GM23338 (cell line): ENCODE data around the gene APOL6. TPM values are rescaled to one million over a fixed set of nuclear protein-coding genes. Genes with fewer than 3 reads are reported as not detected.

Experiments
- ATAC-seq: fragments of 200-7000 bp; cut with Tn5 transposase; 3 replicates; pipeline ENCODE4 v1.9.1; 2020
- DNase-seq: peaks from one replicate; pipeline ENCODE4 v3.0.0-alpha.2; 2015; ENCODE audit warnings: low spot score
- H2AFZ ChIP-seq: fragments of 200-600 bp; sonication (generic); 2 replicates; pipeline ENCODE4 v1.8.0; 2016; ENCODE audit warnings: antibody characterized with exemption, mild to moderate bottlenecking, moderate library complexity
- H3F3A ChIP-seq: fragments of 200-600 bp; sonication (generic); replicated peaks from 2 replicates; pipeline ENCODE4 v1.8.0; 2017; ENCODE audit warnings: antibody characterized with exemption, mixed run types, low read depth
- H3K27ac ChIP-seq: fragments of 200-600 bp; sonication (generic); 2 replicates; pipeline ENCODE4 v1.6.1; 2016; ENCODE audit warnings: low read depth
- H3K27me3 ChIP-seq: fragments of 200-600 bp; sonication (generic); 2 replicates; pipeline ENCODE4 v1.8.0; 2016; ENCODE audit warnings: mild to moderate bottlenecking, mixed run types, moderate library complexity; ENCODE audit not compliant: insufficient read depth
- H3K36me3 ChIP-seq: fragments of 200-600 bp; sonication (generic); 2 replicates; pipeline ENCODE4 v1.8.0; 2016; ENCODE audit warnings: mild to moderate bottlenecking; ENCODE audit not compliant: insufficient read depth
- H3K4me1 ChIP-seq: fragments of 200-600 bp; sonication (generic); 2 replicates; pipeline ENCODE4 v1.8.0; 2016; ENCODE audit warnings: mild to moderate bottlenecking, moderate library complexity; ENCODE audit not compliant: insufficient read depth
- H3K4me2 ChIP-seq: fragments of 200-600 bp; sonication (generic); 2 replicates; pipeline ENCODE4 v1.7.1; 2017; ENCODE audit warnings: mixed run types
- H3K4me3 ChIP-seq: fragments of 200-600 bp; sonication (generic); 2 replicates; pipeline ENCODE4 v1.6.1; 2016; ENCODE audit warnings: mixed run types
- H3K79me2 ChIP-seq: fragments of 200-600 bp; sonication (generic); replicated peaks from 2 replicates; pipeline ENCODE4 v1.8.0; 2017; ENCODE audit warnings: mild to moderate bottlenecking; ENCODE audit not compliant: insufficient read depth
- H3K9me2 ChIP-seq: fragments of 200-600 bp; sonication (generic); 2 replicates; pipeline ENCODE4 v1.8.0; 2017; ENCODE audit not compliant: insufficient read depth
- H4K20me1 ChIP-seq: fragments of 200-600 bp; sonication (generic); replicated peaks from 2 replicates; pipeline ENCODE4 v1.8.0; 2017; ENCODE audit warnings: mild to moderate bottlenecking; ENCODE audit not compliant: insufficient read depth
- H3K27ac Mint-ChIP-seq: 2 replicates; pipeline ENCODE4 v1.8.0; 2020; ENCODE audit warnings: inconsistent platforms, mild to moderate bottlenecking, moderate library complexity, mixed read lengths
- H3K27me3 Mint-ChIP-seq: 3 replicates; pipeline ENCODE4 v1.8.0; 2022; ENCODE audit warnings: low read depth, mild to moderate bottlenecking, moderate library complexity, mixed read lengths, inconsistent platforms; ENCODE audit not compliant: insufficient read depth, poor library complexity
- H3K36me3 Mint-ChIP-seq: 3 replicates; pipeline ENCODE4 v1.8.0; 2021; ENCODE audit warnings: low read depth, mild to moderate bottlenecking, inconsistent platforms, moderate library complexity, mixed read lengths
- H3K4me1 Mint-ChIP-seq: 3 replicates; pipeline ENCODE4 v1.8.0; 2020; ENCODE audit warnings: mild to moderate bottlenecking, inconsistent platforms, mixed read lengths
- H3K4me3 Mint-ChIP-seq: 3 replicates; pipeline ENCODE4 v1.8.0; 2021; ENCODE audit warnings: moderate library complexity, mild to moderate bottlenecking, inconsistent platforms, mixed read lengths
- H3K9me3 Mint-ChIP-seq: 3 replicates; pipeline ENCODE4 v1.8.0; 2020; ENCODE audit warnings: moderate library complexity, mild to moderate bottlenecking, inconsistent platforms, mixed read lengths
- CREB1 ChIP-seq: fragments of 250-450 bp; sonication (Bioruptor Pico); IDR thresholded peaks from 2 replicates; pipeline ENCODE4 v1.5.0; 2020; ENCODE audit warnings: low read depth, mild to moderate bottlenecking, moderate library complexity
- EZH2 ChIP-seq: fragments of 200-600 bp; sonication (generic); IDR thresholded peaks from one replicate; pipeline ENCODE4 v1.8.0; 2017; ENCODE audit warnings: antibody characterized with exemption, mild to moderate bottlenecking, low read depth; ENCODE audit not compliant: unreplicated experiment
- EZH2phosphoT487 ChIP-seq: fragments of 200-600 bp; sonication (generic); IDR thresholded peaks from one replicate; pipeline ENCODE4 v1.8.1; 2018; ENCODE audit warnings: antibody characterized with exemption; ENCODE audit not compliant: unreplicated experiment
- POLR2AphosphoS5 ChIP-seq: IDR thresholded peaks from 2 replicates; pipeline ENCODE4 v1.6.1; 2016; ENCODE audit warnings: antibody characterized with exemption, low read depth
- STAT1 ChIP-seq: IDR thresholded peaks from one replicate; pipeline ENCODE4 v1.6.1; 2016; ENCODE audit warnings: antibody characterized with exemption; ENCODE audit not compliant: unreplicated experiment
- ZNF114 ChIP-seq: fragments of 250-450 bp; sonication (Bioruptor Pico); IDR thresholded peaks from 2 replicates; pipeline ENCODE4 v1.5.0; 2020; ENCODE audit warnings: mild to moderate bottlenecking, moderate library complexity
- ZNF331 ChIP-seq: fragments of 250-450 bp; sonication (Bioruptor Pico); IDR thresholded peaks from 2 replicates; pipeline ENCODE4 v1.5.0; 2020; ENCODE audit warnings: low read depth, mild to moderate bottlenecking, moderate library complexity
- ZNF462 ChIP-seq: fragments of 250-450 bp; sonication (Bioruptor Pico); IDR thresholded peaks from 2 replicates; pipeline ENCODE4 v1.5.0; 2020; ENCODE audit warnings: mild to moderate bottlenecking, moderate library complexity
- polyA plus RNA-seq: library from polyadenylated mRNA; unstranded; fragments of >200 nt; fragmentation: Nextera tagmentation; extraction: Ambion mirVana; gene quantifications from 2 replicates; pipeline ENCODE4 v1.2.1, GENCODE V29; 2016
- total RNA-seq: library from RNA; depleted of rRNA; stranded (reverse); fragments of >200 nt; shearing (Covaris generic); gene quantifications from 2 replicates; pipeline ENCODE4 v1.2.3, GENCODE V29; 2014
- TF ChIP-seq, protein P1 (sequence below), 2 experiments: fragments of 200-600 bp in 1 of 2; sonication (generic) in 1 of 2; conservative IDR thresholded peaks; 2 replicates each; pipeline versions ENCODE4 v1.5.1 to v1.6.1; 2016 to 2017; ENCODE audit warnings: antibody characterized with exemption in 2 of 2, low read depth in 2 of 2, mild to moderate bottlenecking in 2 of 2, moderate library complexity in 1 of 2
- TF ChIP-seq, protein P2 (sequence below): IDR thresholded peaks from 2 replicates; pipeline ENCODE4 v1.6.1; 2016; ENCODE audit warnings: antibody characterized with exemption
- TF ChIP-seq, protein P3 (sequence below): IDR thresholded peaks from one replicate; pipeline ENCODE4 v1.6.1; 2018; ENCODE audit warnings: antibody characterized with exemption; ENCODE audit not compliant: unreplicated experiment

Gene APOL6
- total and polyA plus RNA-seq, 2 experiments from 2014 or later = 0.10 to 0.14 TPM

- Histone ChIP-seq H3K36me3 (peaks cover 22% of the 10 kb centered on the region; the same call in 1 of the 2 replicates), H3K4me1 (peaks cover 38% of the 10 kb centered on the region), H3K79me2 (no peaks in the 10 kb centered on the region), H3K27ac (no peak overlapping the region), H3K4me3 (no peak overlapping the region), H2AFZ (no peak overlapping the region), H3K4me2 (no peak overlapping the region), H4K20me1 (no peaks in the 10 kb centered on the region), H3F3A (no peaks in the 10 kb centered on the region), H3K9me2 (no peaks in the 10 kb centered on the region), H3K27me3 (no peaks in the 10 kb centered on the region)
- DNase-seq (peak; percentile 37), ATAC-seq (no peak)
- H3K9me3 Mint-ChIP-seq = peaks cover 54% of the 10 kb centered on the region
- H3K4me1 Mint-ChIP-seq = peaks cover 26% of the 10 kb centered on the region
- peaks cover 2% of the 10 kb centered on the region for H3K27me3 Mint-ChIP-seq
- TF ChIP-seq CREB1 (CRISPR knock-in tag) (no peak), POLR2AphosphoS5 (no peak), ZNF114 (no peak), EZH2 (no peak), ZNF331 (CRISPR knock-in tag) (no peak), EZH2phosphoT487 (no peak), STAT1 (no peak), ZNF462 (CRISPR knock-in tag) (no peak)
- TF ChIP-seq, protein P1, sequence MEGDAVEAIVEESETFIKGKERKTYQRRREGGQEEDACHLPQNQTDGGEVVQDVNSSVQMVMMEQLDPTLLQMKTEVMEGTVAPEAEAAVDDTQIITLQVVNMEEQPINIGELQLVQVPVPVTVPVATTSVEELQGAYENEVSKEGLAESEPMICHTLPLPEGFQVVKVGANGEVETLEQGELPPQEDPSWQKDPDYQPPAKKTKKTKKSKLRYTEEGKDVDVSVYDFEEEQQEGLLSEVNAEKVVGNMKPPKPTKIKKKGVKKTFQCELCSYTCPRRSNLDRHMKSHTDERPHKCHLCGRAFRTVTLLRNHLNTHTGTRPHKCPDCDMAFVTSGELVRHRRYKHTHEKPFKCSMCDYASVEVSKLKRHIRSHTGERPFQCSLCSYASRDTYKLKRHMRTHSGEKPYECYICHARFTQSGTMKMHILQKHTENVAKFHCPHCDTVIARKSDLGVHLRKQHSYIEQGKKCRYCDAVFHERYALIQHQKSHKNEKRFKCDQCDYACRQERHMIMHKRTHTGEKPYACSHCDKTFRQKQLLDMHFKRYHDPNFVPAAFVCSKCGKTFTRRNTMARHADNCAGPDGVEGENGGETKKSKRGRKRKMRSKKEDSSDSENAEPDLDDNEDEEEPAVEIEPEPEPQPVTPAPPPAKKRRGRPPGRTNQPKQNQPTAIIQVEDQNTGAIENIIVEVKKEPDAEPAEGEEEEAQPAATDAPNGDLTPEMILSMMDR (conservative IDR thresholded peaks at IDR 0.05; ENCODE audit: low read depth in 2 of 2) = no peak
- TF ChIP-seq, protein P2, sequence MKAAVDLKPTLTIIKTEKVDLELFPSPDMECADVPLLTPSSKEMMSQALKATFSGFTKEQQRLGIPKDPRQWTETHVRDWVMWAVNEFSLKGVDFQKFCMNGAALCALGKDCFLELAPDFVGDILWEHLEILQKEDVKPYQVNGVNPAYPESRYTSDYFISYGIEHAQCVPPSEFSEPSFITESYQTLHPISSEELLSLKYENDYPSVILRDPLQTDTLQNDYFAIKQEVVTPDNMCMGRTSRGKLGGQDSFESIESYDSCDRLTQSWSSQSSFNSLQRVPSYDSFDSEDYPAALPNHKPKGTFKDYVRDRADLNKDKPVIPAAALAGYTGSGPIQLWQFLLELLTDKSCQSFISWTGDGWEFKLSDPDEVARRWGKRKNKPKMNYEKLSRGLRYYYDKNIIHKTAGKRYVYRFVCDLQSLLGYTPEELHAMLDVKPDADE = no peak
- TF ChIP-seq, protein P3, sequence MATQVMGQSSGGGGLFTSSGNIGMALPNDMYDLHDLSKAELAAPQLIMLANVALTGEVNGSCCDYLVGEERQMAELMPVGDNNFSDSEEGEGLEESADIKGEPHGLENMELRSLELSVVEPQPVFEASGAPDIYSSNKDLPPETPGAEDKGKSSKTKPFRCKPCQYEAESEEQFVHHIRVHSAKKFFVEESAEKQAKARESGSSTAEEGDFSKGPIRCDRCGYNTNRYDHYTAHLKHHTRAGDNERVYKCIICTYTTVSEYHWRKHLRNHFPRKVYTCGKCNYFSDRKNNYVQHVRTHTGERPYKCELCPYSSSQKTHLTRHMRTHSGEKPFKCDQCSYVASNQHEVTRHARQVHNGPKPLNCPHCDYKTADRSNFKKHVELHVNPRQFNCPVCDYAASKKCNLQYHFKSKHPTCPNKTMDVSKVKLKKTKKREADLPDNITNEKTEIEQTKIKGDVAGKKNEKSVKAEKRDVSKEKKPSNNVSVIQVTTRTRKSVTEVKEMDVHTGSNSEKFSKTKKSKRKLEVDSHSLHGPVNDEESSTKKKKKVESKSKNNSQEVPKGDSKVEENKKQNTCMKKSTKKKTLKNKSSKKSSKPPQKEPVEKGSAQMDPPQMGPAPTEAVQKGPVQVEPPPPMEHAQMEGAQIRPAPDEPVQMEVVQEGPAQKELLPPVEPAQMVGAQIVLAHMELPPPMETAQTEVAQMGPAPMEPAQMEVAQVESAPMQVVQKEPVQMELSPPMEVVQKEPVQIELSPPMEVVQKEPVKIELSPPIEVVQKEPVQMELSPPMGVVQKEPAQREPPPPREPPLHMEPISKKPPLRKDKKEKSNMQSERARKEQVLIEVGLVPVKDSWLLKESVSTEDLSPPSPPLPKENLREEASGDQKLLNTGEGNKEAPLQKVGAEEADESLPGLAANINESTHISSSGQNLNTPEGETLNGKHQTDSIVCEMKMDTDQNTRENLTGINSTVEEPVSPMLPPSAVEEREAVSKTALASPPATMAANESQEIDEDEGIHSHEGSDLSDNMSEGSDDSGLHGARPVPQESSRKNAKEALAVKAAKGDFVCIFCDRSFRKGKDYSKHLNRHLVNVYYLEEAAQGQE = no peak
- H3K27ac Mint-ChIP-seq = no peak overlapping the region
- peaks cover 31% of the 10 kb centered on the region for H3K36me3 Mint-ChIP-seq
- H3K4me3 Mint-ChIP-seq = no peak overlapping the region
These were observed 16.8 kb downstream of the APOL6 start for GRCh38 chr22:35664955-35665587.
